ENCODE measurements around the gene TNFSF8.

DNA sequence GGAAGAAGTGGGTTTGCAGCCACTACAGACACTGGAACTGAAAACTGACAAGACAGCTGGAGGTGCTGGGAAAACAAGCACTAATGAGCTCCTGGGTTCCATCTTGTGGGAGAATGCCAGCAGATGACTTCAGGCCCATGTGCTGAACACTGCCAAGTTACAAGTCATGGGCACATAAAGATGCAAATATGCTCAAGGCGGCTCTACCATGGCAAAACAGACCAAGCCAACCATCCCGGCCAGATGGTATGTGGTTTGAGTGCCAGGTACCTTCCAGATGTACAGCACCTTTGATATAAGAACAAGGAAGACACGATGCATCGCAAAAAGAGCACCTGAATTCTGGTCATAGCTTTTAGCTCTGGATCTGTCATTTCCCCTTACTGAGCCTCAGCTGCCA is 19.9 kb downstream of the TNFSF8 start:
- TF ChIP-seq, protein P1, sequence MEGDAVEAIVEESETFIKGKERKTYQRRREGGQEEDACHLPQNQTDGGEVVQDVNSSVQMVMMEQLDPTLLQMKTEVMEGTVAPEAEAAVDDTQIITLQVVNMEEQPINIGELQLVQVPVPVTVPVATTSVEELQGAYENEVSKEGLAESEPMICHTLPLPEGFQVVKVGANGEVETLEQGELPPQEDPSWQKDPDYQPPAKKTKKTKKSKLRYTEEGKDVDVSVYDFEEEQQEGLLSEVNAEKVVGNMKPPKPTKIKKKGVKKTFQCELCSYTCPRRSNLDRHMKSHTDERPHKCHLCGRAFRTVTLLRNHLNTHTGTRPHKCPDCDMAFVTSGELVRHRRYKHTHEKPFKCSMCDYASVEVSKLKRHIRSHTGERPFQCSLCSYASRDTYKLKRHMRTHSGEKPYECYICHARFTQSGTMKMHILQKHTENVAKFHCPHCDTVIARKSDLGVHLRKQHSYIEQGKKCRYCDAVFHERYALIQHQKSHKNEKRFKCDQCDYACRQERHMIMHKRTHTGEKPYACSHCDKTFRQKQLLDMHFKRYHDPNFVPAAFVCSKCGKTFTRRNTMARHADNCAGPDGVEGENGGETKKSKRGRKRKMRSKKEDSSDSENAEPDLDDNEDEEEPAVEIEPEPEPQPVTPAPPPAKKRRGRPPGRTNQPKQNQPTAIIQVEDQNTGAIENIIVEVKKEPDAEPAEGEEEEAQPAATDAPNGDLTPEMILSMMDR (IDR thresholded peaks at IDR 0.05): no peak
- no peak for TF ChIP-seq ZFX (IDR thresholded peaks at IDR 0.05; ENCODE audit: borderline replicate concordance)

All from 22Rv1 (cell line).